Colonic mucosa (tissue), 4 donors: Measurements from ENCODE around the gene ELF4. TPM values are rescaled to one million over a fixed set of nuclear protein-coding genes. Genes with fewer than 3 reads are reported as not detected.

Experiments
- DNase-seq: peaks from one replicate; pipeline ENCODE4 v3.0.0-alpha.2; 2020
- H3K27ac ChIP-seq: fragments of 200-600 bp; one replicate; pipeline ENCODE4 v1.8.0; 2021
- H3K27me3 ChIP-seq: fragments of 200-600 bp; one replicate; pipeline ENCODE4 v1.8.0; 2021
- H3K36me3 ChIP-seq: fragments of 200-600 bp; one replicate; pipeline ENCODE4 v1.8.0; 2021
- H3K4me1 ChIP-seq: fragments of 200-600 bp; one replicate; pipeline ENCODE4 v1.8.0; 2021; ENCODE audit warnings: mild to moderate bottlenecking
- H3K4me3 ChIP-seq: fragments of 200-600 bp; one replicate; pipeline ENCODE4 v1.8.0; 2021
- H3K9ac ChIP-seq, 2 donors: one replicate each; pipeline ENCODE4 v1.7.0; 2013; ENCODE audit warnings: control low read depth in 2 of 2, low read depth in 2 of 2, low read length in 2 of 2
- H3K9me3 ChIP-seq: fragments of 200-600 bp; one replicate; pipeline ENCODE4 v1.8.0; 2021
- intact Hi-C: fragments of 100-400 bp; cut with DNase I; formaldehyde crosslinking; loops from one replicate; pipeline ENCODE4 v1.14.1; 2022
- total RNA-seq, 2 donors: library from RNA; stranded (reverse); fragmentation: NEBNext Ultra II Directional in 1 of 2; extraction: Animal tissue kit (Norgen Biotek cat#: 25700) in 1 of 2; gene quantifications; one replicate each; pipeline ENCODE4 v1.2.1, GENCODE V29; 2021
- TF ChIP-seq, protein P1 (sequence below): fragments of 200-600 bp; IDR thresholded peaks from one replicate; pipeline ENCODE4 v1.8.0; 2022; ENCODE audit warnings: antibody characterized with exemption, mild to moderate bottlenecking
- donor health status: healthy.
- donor health status: DM: no; HTN: no; CAD: no.
- donor health status: DM: no; HTN: no; CAD: no.

Gene ELF4
- total RNA-seq, 2 donors from 2014 or later = 30.6 to 42.4 TPM

DNA sequence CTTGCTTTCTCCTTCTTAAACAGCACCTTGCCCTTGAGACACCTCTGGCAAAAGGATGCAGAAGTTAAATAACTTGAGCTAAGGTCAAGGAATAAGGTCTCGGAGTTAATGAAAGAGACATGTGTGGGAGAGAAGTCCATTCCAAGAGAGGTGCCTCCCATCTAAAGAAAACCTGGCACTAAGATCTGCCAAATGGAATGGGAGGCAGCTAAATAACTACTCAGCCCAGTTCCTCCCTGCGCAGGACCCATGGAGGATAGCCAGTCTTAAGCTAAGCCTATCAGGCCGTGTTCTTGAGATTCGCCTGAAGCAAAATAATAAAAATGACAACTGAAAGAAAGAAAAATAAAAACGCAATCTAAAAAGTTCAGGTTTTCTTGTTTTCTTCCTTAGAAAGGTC is 20.7 kb upstream of the ELF4 start:
- no peak for DNase-seq
- no peak overlapping the region for H3K9ac ChIP-seq
- no peaks in the 10 kb centered on the region for H3K9me3 ChIP-seq
- H3K36me3 ChIP-seq = no peaks in the 10 kb centered on the region
- intact Hi-C loops = no loop called here
- no peaks in the 10 kb centered on the region for H3K27me3 ChIP-seq
- no peaks in the 10 kb centered on the region for H3K4me1 ChIP-seq
- H3K4me3 ChIP-seq = no peak overlapping the region
- TF ChIP-seq, protein P1, sequence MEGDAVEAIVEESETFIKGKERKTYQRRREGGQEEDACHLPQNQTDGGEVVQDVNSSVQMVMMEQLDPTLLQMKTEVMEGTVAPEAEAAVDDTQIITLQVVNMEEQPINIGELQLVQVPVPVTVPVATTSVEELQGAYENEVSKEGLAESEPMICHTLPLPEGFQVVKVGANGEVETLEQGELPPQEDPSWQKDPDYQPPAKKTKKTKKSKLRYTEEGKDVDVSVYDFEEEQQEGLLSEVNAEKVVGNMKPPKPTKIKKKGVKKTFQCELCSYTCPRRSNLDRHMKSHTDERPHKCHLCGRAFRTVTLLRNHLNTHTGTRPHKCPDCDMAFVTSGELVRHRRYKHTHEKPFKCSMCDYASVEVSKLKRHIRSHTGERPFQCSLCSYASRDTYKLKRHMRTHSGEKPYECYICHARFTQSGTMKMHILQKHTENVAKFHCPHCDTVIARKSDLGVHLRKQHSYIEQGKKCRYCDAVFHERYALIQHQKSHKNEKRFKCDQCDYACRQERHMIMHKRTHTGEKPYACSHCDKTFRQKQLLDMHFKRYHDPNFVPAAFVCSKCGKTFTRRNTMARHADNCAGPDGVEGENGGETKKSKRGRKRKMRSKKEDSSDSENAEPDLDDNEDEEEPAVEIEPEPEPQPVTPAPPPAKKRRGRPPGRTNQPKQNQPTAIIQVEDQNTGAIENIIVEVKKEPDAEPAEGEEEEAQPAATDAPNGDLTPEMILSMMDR = no peak
- no peak overlapping the region for H3K27ac ChIP-seq

DNA sequence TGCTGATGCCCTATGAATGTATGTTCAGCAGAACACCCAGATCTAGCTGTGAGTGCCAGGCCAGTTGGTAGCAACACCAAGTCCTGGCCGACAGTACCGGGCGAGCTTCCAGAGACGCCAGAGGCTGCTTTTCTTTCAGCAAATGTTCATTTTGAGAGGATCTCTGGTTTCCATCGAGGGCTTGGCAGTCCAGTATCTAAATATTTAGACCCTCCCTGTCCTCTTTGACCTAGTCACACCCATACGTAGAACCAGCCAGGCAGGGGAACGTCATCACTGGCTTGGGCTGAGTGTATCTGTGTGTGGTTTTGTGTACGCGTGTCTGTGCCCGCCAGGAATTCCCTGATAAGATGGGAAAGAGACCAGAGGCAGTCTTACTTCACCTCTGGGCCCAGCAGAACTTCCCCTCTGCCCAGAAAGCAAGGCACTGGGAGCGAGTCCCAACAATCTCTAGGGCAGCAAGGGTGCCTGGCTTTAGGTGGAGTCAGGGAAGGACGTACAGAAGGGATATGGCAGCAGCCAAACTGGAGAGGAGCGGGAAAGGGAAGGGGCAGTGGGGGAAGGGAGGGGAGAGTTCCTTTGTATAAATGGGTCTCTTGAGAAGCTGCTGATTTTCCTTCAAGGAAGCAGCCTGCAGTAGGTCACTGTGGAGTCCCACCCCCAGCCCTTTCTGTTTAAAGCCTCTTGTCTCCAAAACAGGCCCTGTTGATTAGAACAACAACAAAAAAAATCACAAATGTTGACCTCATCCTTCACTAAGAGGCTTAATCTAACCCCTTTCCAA is 15.0 kb upstream of the ELF4 start:
- Histone ChIP-seq H3K4me3 (no peak overlapping the region), H3K4me1 (no peaks in the 10 kb centered on the region), H3K9me3 (no peaks in the 10 kb centered on the region), H3K27ac (no peak overlapping the region), H3K27me3 (no peaks in the 10 kb centered on the region), H3K36me3 (no peaks in the 10 kb centered on the region), H3K9ac (no peak overlapping the region)
- DNase-seq = no peak
- intact Hi-C loops = no loop called here
- TF ChIP-seq, protein P1 = no peak

DNA sequence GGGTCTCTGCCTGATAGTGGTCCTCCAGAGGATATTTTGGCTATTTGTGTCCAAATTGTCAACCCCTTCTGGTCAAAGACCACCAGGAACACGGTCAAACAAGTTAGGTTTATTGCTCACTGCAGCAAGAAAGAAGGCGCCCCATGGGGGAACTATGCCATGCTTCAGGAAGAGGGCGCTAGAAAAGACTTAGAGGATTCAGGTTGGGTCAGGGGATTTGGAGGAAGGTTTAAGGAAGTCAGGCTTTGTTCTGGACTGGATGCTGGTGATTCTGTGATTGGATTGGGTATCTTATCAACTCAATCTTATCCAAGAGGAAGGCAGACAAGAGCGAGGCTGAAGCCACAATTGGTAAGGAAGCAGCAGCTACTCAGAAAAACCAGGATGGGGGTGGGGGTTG is 14.3 kb upstream of the ELF4 start:
- TF ChIP-seq, protein P1 = no peak
- Histone ChIP-seq H3K27ac (no peak overlapping the region), H3K36me3 (no peaks in the 10 kb centered on the region), H3K9ac (no peak overlapping the region), H3K9me3 (no peaks in the 10 kb centered on the region), H3K4me1 (no peaks in the 10 kb centered on the region), H3K27me3 (no peaks in the 10 kb centered on the region), H3K4me3 (no peak overlapping the region)
- intact Hi-C loops = no loop called here
- DNase-seq = no peak

DNA sequence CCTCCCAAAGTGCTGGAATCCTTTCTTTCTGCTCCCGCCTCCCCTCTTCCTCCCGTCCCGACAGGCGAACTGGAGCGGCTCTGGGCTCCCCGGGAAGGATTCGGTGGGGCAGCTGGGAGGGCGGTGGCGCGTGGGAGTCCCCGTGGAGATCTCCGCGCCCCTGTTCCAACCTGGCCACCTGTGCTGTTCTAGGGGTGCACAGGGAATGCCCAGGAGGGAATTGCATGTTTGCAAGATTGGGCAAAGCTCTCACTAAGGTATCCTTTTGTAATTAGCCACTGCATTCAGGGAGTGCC is 11.2 kb upstream of the ELF4 start:
- no peak for DNase-seq
- peak overlapping the region; percentile 50 for H3K27ac ChIP-seq
- no peak overlapping the region for H3K9ac ChIP-seq
- H3K36me3 ChIP-seq = no peaks in the 10 kb centered on the region
- H3K27me3 ChIP-seq = no peaks in the 10 kb centered on the region
- intact Hi-C loops = no loop called here
- H3K9me3 ChIP-seq = no peaks in the 10 kb centered on the region
- H3K4me1 ChIP-seq = no peaks in the 10 kb centered on the region
- TF ChIP-seq, protein P1 = no peak
- no peak overlapping the region for H3K4me3 ChIP-seq

DNA sequence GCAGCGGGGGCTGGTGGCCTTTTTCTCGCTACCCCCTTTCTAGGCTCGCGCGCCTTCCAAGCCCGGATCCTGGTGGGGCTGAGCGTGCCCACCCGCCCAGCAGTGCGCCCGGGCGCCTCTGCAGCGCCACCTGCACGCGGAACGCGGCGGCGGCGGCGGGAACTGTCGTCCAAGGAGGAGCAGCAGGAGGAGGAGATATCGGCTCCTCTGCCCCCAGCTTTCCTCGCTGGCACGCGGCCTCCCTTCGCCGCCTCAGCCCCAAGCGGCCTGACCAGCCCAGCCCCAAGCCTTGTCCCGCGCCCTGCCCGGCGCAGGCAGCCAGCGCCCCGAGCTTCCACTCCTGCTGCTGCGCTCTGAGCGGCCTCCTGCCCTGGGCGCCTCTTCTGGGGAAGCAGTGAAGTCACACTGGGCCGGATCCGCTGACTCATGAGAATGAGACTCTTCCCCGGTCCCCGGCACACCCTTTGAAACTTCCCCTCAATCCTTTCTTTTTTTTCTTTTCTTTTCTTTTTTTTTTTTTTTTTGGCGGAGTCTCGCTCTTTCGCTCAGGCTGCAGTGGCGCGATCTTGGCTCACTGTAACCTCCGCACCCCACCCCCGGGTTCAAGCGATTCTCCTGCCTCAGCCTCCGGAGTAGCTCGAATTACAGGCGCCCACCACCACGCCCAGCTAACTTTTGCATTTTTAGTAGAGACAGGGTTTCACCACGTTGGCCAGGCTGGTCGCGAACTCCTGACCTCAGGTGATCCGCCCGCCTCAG is 10.6 kb upstream of the ELF4 start:
- Histone ChIP-seq H3K9ac (no peak overlapping the region), H3K27me3 (no peaks in the 10 kb centered on the region), H3K9me3 (no peaks in the 10 kb centered on the region), H3K4me3 (peak overlapping the region; percentile 11), H3K4me1 (no peaks in the 10 kb centered on the region), H3K36me3 (no peaks in the 10 kb centered on the region), H3K27ac (peak overlapping the region; percentile 50)
- TF ChIP-seq, protein P1 = peak; percentile 61
- DNase-seq = peak; percentile 65
- intact Hi-C loops = no loop called here
